Astrocyte of the cerebellum (primary cell): Measurements from ENCODE around the gene PLSCR5.
A peak's percentile ranks its signal among the peaks of the same experiment; 100 is the strongest.

Experiments used
- DNase-seq: peaks from one replicate; pipeline ENCODE4 v3.0.0-alpha.2; 2011; ENCODE audit warnings: low read depth
- H3K4me3 ChIP-seq: 2 replicates; pipeline ENCODE4 v1.5.1; 2011; ENCODE audit warnings: mild to moderate bottlenecking, low read depth, low read length, moderate library complexity
- CTCF ChIP-seq: IDR thresholded peaks from 2 replicates; pipeline ENCODE4 v1.5.1; 2012; ENCODE audit warnings: low read length, low read depth, moderate library complexity, mild to moderate bottlenecking; ENCODE audit errors: missing control alignments
- in situ Hi-C: cut with HindIII; loops from 2 replicates; pipeline ENCODE4 v1.10.0; 2017; ENCODE audit warnings: low sequenced_read_pairs

Gene PLSCR5

DNA sequence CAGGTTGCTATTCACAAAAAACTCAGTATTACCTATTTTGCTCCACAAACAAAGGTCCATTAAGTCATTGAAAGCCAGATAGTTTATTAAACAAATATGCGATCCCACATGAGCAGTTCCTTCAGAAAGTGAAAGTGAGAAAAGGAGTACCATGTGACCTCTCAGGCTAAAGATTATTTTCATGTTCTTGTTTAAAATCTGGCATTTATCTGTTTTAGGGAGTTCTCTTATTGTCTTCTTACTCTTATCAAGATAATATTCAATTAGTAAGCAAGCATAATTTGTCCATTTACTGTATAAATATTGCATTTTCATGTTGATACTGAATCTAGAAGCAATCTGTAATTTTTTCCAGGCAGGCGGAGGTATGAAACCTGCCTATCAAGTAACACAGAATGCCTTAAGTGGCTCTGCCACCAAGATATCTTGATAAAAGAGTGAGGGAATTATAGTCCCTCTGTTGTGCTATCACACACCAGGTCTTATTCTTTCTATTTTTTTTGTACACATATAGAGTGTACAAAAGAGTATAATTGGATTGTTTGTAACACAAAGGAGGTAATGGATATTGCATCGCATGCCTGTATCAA lies 20.1 kb upstream of the PLSCR5 start:
- TF ChIP-seq CTCF, result no peak
- DNase-seq, result no peak
- in situ Hi-C loops, result no loop called here
- no peak overlapping the region for H3K4me3 ChIP-seq

DNA sequence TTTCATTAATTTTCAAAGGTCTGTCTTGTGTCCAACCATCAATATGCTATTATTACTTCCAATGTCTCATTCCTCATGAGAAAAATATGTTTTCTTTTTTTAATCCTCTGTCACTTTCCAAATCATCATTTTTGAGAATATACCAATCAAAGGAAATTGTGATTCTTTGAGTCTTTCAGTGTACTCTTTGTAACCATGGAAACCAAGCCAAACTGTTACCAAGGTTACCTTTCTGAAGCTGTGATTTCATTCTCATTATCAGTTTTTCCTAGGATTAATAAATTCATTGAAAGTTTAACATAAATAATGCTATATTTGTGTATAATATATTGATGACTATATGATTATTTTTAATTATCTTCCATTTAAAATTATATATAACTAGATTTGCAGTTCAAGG lies 16.6 kb upstream of the PLSCR5 start:
- no peak overlapping the region for H3K4me3 ChIP-seq
- TF ChIP-seq CTCF, result no peak
- in situ Hi-C loops, result no loop called here
- no peak for DNase-seq

DNA sequence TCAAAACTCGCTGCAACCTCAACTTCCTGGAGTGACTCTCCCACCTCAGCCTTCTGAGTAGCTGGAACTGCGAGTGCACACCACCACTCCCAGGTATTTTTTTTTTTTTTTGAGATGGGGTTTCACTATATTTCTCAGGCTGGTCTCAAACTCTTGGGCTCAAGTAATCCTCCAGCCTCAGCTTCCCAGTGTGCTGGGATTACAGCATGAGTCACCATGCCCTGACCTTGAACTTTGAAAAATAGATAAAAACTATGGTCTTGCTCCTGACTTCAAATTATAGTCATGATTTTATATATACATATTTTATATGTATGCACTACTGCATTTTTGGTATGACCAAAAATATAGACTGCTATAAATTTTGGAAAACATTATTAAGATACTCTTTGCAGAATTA lies 6.9 kb upstream of the PLSCR5 start:
- no peak for TF ChIP-seq CTCF
- H3K4me3 ChIP-seq, result no peak overlapping the region
- DNase-seq, result no peak
- in situ Hi-C loops, result no loop called here

- in situ Hi-C loops, result no loop called here
- no peak for DNase-seq
- no peak for TF ChIP-seq CTCF
These were observed 6.0 kb upstream of the PLSCR5 start for GRCh38 chr3:146611096-146611495.

DNA sequence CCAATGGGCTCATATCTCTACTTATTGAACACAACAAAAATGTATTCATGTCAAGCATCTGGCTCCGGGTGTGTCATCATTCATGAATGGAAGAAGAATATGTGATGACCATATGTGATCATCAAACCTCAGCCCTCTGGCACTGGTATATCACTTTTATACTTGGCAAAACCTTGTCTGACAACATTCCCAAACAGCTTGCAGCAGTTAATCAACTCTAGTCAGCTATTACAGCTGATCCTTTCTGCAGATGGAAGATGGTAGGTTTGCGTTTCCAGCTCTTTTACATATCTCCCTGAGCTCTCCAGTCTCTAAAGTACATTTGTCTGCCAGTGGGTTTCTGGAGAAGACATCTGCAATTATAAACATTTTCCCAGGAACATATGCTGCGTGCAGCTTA lies 6.6 kb downstream of the PLSCR5 start:
- no peak for DNase-seq
- no peak overlapping the region for H3K4me3 ChIP-seq
- no peak for TF ChIP-seq CTCF
- in situ Hi-C loops, result no loop called here

More at GRCh38 chr3:146611096-146611495, 6.0 kb upstream of the PLSCR5 start:
- no peak overlapping the region for H3K4me3 ChIP-seq

DNA sequence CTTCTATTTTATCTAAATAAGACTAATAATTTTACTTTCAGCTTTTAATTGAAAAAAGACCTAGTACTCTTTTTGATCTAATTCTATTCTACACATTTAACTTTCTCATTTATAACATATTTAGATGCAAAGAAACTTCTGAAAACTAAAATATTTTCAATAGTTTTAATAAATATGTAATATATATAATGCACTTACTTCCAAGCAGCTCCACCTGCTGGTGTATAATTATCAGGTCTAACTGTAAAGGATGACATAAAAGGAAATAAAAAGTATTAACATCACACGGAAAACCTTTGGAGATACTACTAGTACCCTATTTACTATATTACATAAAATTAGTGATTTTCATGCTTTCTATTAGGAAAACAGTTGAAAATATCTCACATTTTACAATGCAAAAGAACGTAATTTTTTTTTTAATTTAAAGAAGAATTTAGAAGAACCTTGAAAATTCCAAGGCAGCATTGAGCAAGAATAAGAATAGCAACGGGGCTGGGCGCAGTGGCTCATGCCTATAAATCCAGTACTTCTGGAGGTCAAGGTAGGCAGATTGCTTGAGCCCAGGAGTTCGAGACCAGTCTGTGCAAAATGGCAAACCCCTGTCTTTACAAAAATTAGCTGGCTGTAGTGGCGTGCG lies 10.2 kb downstream of the PLSCR5 start:
- in situ Hi-C loops, result no loop called here
- DNase-seq, result peak; percentile 9
- H3K4me3 ChIP-seq, result no peak overlapping the region
- TF ChIP-seq CTCF, result peak; percentile 28
